ENCODE results near the gene PCED1A. TPM values are rescaled to one million over a fixed set of nuclear protein-coding genes. Genes with fewer than 3 reads are reported as not detected.
A peak's percentile ranks its signal among the peaks of the same experiment; 100 is the strongest.

The PCED1A gene
- polyA plus RNA-seq, 1 experiment: 23.5 TPM

- no peaks in the 10 kb centered on the region for H3K36me3 ChIP-seq (ENCODE audit: control insufficient read depth, insufficient read depth, low read length)
- H3K4me3 ChIP-seq (ENCODE audit: low read depth, low read length): no peak overlapping the region
- no peak for TF ChIP-seq CTCF (IDR thresholded peaks at IDR 0.05; ENCODE audit: insufficient read depth, low read depth, low read length)
- no peak for DNase-seq (ENCODE audit: low read depth)
- no peaks in the 10 kb centered on the region for H3K27me3 ChIP-seq (ENCODE audit: control insufficient read depth, insufficient read depth, low read length)
- CTCF ChIA-PET: interaction anchor here (0.9 kb wide), 1 partner anchor 32 kb away, joined by 3 read pairs; no protein-coding TSS in a partner anchor
- POLR2A ChIA-PET: no interaction called here
These were observed 35.3 kb upstream of the PCED1A start for GRCh38 chr20:2875690-2876203.

- DNase-seq (ENCODE audit: low read depth): no peak
These were observed 34.0 kb upstream of the PCED1A start for GRCh38 chr20:2874456-2874855.

GRCh38 chr20:2873747-2874041 lies 33.2 kb upstream of the PCED1A start:
- H3K27me3 ChIP-seq (ENCODE audit: control insufficient read depth, insufficient read depth, low read length): no peaks in the 10 kb centered on the region
- no peaks in the 10 kb centered on the region for H3K36me3 ChIP-seq (ENCODE audit: control insufficient read depth, insufficient read depth, low read length)
- H3K4me3 ChIP-seq (ENCODE audit: low read depth, low read length): peak overlapping the region; percentile 90
- no peak for DNase-seq (ENCODE audit: low read depth)
- POLR2A ChIA-PET: no interaction called here
- TF ChIP-seq CTCF (IDR thresholded peaks at IDR 0.05; ENCODE audit: insufficient read depth, low read depth, low read length): no peak
- CTCF ChIA-PET: interaction anchor here (1.0 to 1.7 kb wide), 3 partner anchors 22 to 134 kb away, joined by 3 to 8 read pairs (median 3); no protein-coding TSS in a partner anchor

More at GRCh38 chr20:2874456-2874855, 34.0 kb upstream of the PCED1A start:
- TF ChIP-seq CTCF (IDR thresholded peaks at IDR 0.05; ENCODE audit: insufficient read depth, low read depth, low read length): no peak
- ChIA-PET POLR2A (no interaction called here), CTCF (no interaction called here)
- peak overlapping the region; percentile 90 for H3K4me3 ChIP-seq (ENCODE audit: low read depth, low read length)
- H3K36me3 ChIP-seq (ENCODE audit: control insufficient read depth, insufficient read depth, low read length): no peaks in the 10 kb centered on the region
- H3K27me3 ChIP-seq (ENCODE audit: control insufficient read depth, insufficient read depth, low read length): no peaks in the 10 kb centered on the region

- peak; percentile 28 for DNase-seq (ENCODE audit: low read depth)
- ChIA-PET CTCF (interaction anchor here (1.0 to 1.7 kb wide), 5 partner anchors 10 to 135 kb away, joined by 3 to 8 read pairs (median 5); no protein-coding TSS in a partner anchor), POLR2A (interaction anchor here (0.6 kb wide), 1 partner anchor 113 kb away, joined by 3 read pairs; no protein-coding TSS in a partner anchor)
- Histone ChIP-seq H3K4me3 (ENCODE audit: low read depth, low read length) (peak within 1 kb of the TSS; percentile 90), H3K36me3 (ENCODE audit: control insufficient read depth, insufficient read depth, low read length) (no peaks in the 10 kb centered on the region), H3K27me3 (ENCODE audit: control insufficient read depth, insufficient read depth, low read length) (no peaks in the 10 kb centered on the region)
- no peak for TF ChIP-seq CTCF (IDR thresholded peaks at IDR 0.05; ENCODE audit: insufficient read depth, low read depth, low read length)
These were observed 32.7 kb upstream of the PCED1A start, which contains the start of gene PTPRA for GRCh38 chr20:2873010-2873746. PTPRA (plus strand) TSS chr20:2873481; CDS start chr20:2964278, 90,797 bp downstream.

GRCh38 chr20:2872459-2873009 lies 32.1 kb upstream of the PCED1A start:
- no peaks in the 10 kb centered on the region for H3K36me3 ChIP-seq (ENCODE audit: control insufficient read depth, insufficient read depth, low read length)
- ChIA-PET CTCF (interaction anchor here (0.7 to 1.7 kb wide), 7 partner anchors 11 to 162 kb away, joined by 3 to 8 read pairs (median 3); no protein-coding TSS in a partner anchor), POLR2A (interaction anchor here (0.6 kb wide), 1 partner anchor 113 kb away, joined by 3 read pairs; no protein-coding TSS in a partner anchor)
- no peak for DNase-seq (ENCODE audit: low read depth)
- no peaks in the 10 kb centered on the region for H3K27me3 ChIP-seq (ENCODE audit: control insufficient read depth, insufficient read depth, low read length)
- peak; percentile 52 for TF ChIP-seq CTCF (IDR thresholded peaks at IDR 0.05; ENCODE audit: insufficient read depth, low read depth, low read length)
- H3K4me3 ChIP-seq (ENCODE audit: low read depth, low read length): peak overlapping the region; percentile 90

All from BJ (cell line).